Breast epithelium (tissue), 4 donors: ENCODE data around the gene SERPINA1. TPM values are rescaled to one million over a fixed set of nuclear protein-coding genes. Genes with fewer than 3 reads are reported as not detected.

ENCODE experiments used
- DNase-seq, 2 donors: peaks; one replicate each; pipeline ENCODE4 v3.0.0-alpha.2; 2019; ENCODE audit warnings: low spot score in 2 of 2
- H3K27ac ChIP-seq, 2 donors: fragments of 200-600 bp; sonication (generic) in 1 of 2; one replicate each; pipeline ENCODE4 v1.5.1; 2016 to 2019; ENCODE audit warnings: mild to moderate bottlenecking in 1 of 2
- H3K27me3 ChIP-seq, 2 donors: fragments of 200-600 bp; sonication (generic) in 1 of 2; one replicate each; pipeline versions ENCODE4 v1.5.1 to v1.6.0; 2017 to 2019; ENCODE audit warnings: control low read depth in 1 of 2, mild to moderate bottlenecking in 1 of 2
- H3K36me3 ChIP-seq: fragments of 200-600 bp; one replicate; pipeline ENCODE4 v1.5.1; 2019
- H3K4me1 ChIP-seq, 2 donors: fragments of 200-600 bp; sonication (generic); one replicate each; pipeline ENCODE4 v1.5.1; 2016 to 2019; ENCODE audit warnings: control low read depth in 1 of 2
- H3K4me3 ChIP-seq, 3 donors: fragments of 200-600 bp; sonication (generic); 1 replicate in 2 of 3; 2 replicates in 1 of 3; pipeline ENCODE4 v1.5.1; 2016 to 2019; ENCODE audit warnings: mild to moderate bottlenecking in 3 of 3, moderate library complexity in 2 of 3
- H3K9me3 ChIP-seq, 2 donors: fragments of 200-600 bp; sonication (generic) in 1 of 2; one replicate each; pipeline ENCODE4 v1.5.1; 2016 to 2019; ENCODE audit warnings: control low read depth in 1 of 2
- POLR2A ChIP-seq: fragments of 450-650 bp; IDR thresholded peaks from one replicate; pipeline ENCODE4 v1.6.1; 2016; ENCODE audit warnings: antibody characterized with exemption, mild to moderate bottlenecking, moderate library complexity
- POLR2AphosphoS5 ChIP-seq, 3 donors: sonication (generic); formaldehyde crosslinking; IDR thresholded peaks; one replicate each; pipeline ENCODE4 v1.6.1; 2017; ENCODE audit warnings: antibody characterized with exemption in 3 of 3
- intact Hi-C: fragments of 100-400 bp; cut with DNase I; formaldehyde crosslinking; loops from one replicate; pipeline ENCODE4 v1.15.1; 2023; ENCODE audit warnings: low total_unique reads
- total RNA-seq, 3 donors: library from RNA; depleted of rRNA; stranded (reverse); fragments of >200 nt; gene quantifications; one replicate each; pipeline ENCODE4 v1.1.0, GENCODE V29; 2016
- TF ChIP-seq, protein P1 (sequence below), 3 donors: fragments of 450-650 bp; IDR thresholded peaks; one replicate each; pipeline ENCODE4 v1.5.1; 2016 to 2017; ENCODE audit warnings: antibody characterized with exemption in 3 of 3, mild to moderate bottlenecking in 3 of 3, moderate library complexity in 3 of 3

Gene SERPINA1
- total RNA-seq, 3 donors from 2014 or later, result 7.5 to 200 (median 42.6) TPM

- Histone ChIP-seq H3K9me3 (no peaks in the 10 kb centered on the region), H3K36me3 (no peaks in the 10 kb centered on the region), H3K27ac (no peak overlapping the region), H3K4me1 (no peaks in the 10 kb centered on the region), H3K27me3 (no peaks in the 10 kb centered on the region), H3K4me3 (no peak overlapping the region)
- DNase-seq, result no peak
- intact Hi-C loops, result no loop called here
- TF ChIP-seq, protein P1, sequence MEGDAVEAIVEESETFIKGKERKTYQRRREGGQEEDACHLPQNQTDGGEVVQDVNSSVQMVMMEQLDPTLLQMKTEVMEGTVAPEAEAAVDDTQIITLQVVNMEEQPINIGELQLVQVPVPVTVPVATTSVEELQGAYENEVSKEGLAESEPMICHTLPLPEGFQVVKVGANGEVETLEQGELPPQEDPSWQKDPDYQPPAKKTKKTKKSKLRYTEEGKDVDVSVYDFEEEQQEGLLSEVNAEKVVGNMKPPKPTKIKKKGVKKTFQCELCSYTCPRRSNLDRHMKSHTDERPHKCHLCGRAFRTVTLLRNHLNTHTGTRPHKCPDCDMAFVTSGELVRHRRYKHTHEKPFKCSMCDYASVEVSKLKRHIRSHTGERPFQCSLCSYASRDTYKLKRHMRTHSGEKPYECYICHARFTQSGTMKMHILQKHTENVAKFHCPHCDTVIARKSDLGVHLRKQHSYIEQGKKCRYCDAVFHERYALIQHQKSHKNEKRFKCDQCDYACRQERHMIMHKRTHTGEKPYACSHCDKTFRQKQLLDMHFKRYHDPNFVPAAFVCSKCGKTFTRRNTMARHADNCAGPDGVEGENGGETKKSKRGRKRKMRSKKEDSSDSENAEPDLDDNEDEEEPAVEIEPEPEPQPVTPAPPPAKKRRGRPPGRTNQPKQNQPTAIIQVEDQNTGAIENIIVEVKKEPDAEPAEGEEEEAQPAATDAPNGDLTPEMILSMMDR (IDR thresholded peaks at IDR 0.05), result no peak
- TF ChIP-seq POLR2A (no peak), POLR2AphosphoS5 (IDR thresholded peaks at IDR 0.05) (no peak)
Measured at GRCh38 chr14:94362614-94363133, 25.7 kb downstream of the SERPINA1 start.

GRCh38 chr14:94361682-94362081 lies 26.7 kb downstream of the SERPINA1 start:
- Histone ChIP-seq H3K27me3 (no peaks in the 10 kb centered on the region), H3K27ac (no peak overlapping the region), H3K9me3 (no peaks in the 10 kb centered on the region), H3K36me3 (no peaks in the 10 kb centered on the region), H3K4me3 (no peak overlapping the region), H3K4me1 (no peaks in the 10 kb centered on the region)
- intact Hi-C loops, result no loop called here
- no peak for DNase-seq
- TF ChIP-seq POLR2A, result no peak
- no peak for TF ChIP-seq POLR2AphosphoS5 (IDR thresholded peaks at IDR 0.05)
- TF ChIP-seq, protein P1 (IDR thresholded peaks at IDR 0.05), result no peak

- intact Hi-C loops, result no loop called here
- no peaks in the 10 kb centered on the region for H3K27me3 ChIP-seq
Measured at GRCh38 chr14:94360945-94361565, 27.3 kb downstream of the SERPINA1 start.

DNA sequence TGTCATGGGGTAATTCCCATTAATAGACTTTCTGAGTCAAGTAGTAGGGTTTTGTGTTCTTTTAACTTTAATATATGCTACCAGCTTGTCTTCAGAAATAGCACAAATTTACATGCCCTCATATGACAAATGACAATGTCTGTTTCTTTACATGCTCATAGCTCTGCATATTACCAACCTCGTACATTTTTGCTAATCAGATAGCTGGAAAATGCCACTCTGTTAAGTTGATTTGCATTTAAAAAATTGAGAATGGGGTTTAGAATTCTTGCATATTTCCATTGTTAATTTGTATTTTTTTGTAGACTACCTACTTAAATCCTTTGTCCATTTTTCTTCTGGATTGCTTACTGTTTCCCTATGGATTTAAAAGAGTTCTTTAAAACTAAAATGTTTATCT lies 31.2 kb downstream of the SERPINA1 start:
- intact Hi-C loops, result no loop called here
- Histone ChIP-seq H3K27ac (no peak overlapping the region), H3K27me3 (no peaks in the 10 kb centered on the region), H3K4me1 (no peaks in the 10 kb centered on the region), H3K4me3 (no peak overlapping the region), H3K36me3 (no peaks in the 10 kb centered on the region), H3K9me3 (no peaks in the 10 kb centered on the region)
- TF ChIP-seq POLR2AphosphoS5 (IDR thresholded peaks at IDR 0.05), result no peak
- TF ChIP-seq, protein P1 (IDR thresholded peaks at IDR 0.05), result no peak
- no peak for TF ChIP-seq POLR2A
- DNase-seq, result no peak

More at GRCh38 chr14:94360945-94361565, 27.3 kb downstream of the SERPINA1 start:
- Histone ChIP-seq H3K27ac (no peak overlapping the region), H3K36me3 (no peaks in the 10 kb centered on the region), H3K4me3 (no peak overlapping the region), H3K4me1 (no peaks in the 10 kb centered on the region), H3K9me3 (no peaks in the 10 kb centered on the region)
- TF ChIP-seq, protein P1 (IDR thresholded peaks at IDR 0.05), result no peak
- TF ChIP-seq POLR2AphosphoS5 (IDR thresholded peaks at IDR 0.05), result no peak
- no peak for TF ChIP-seq POLR2A
- no peak for DNase-seq

- no peak overlapping the region for H3K27ac ChIP-seq
- intact Hi-C loops, result no loop called here
- no peaks in the 10 kb centered on the region for H3K27me3 ChIP-seq
- H3K4me1 ChIP-seq, result no peaks in the 10 kb centered on the region
- no peaks in the 10 kb centered on the region for H3K36me3 ChIP-seq
- TF ChIP-seq POLR2A (no peak), POLR2AphosphoS5 (IDR thresholded peaks at IDR 0.05) (no peak)
- TF ChIP-seq, protein P1 (IDR thresholded peaks at IDR 0.05), result no peak
- no peaks in the 10 kb centered on the region for H3K9me3 ChIP-seq
- DNase-seq, result peak in 1 of 2 donors; percentile 4
- H3K4me3 ChIP-seq, result no peak overlapping the region
Measured at GRCh38 chr14:94356379-94357056, 31.9 kb downstream of the SERPINA1 start.
